ENCODE results near the gene DAD1.

DNA sequence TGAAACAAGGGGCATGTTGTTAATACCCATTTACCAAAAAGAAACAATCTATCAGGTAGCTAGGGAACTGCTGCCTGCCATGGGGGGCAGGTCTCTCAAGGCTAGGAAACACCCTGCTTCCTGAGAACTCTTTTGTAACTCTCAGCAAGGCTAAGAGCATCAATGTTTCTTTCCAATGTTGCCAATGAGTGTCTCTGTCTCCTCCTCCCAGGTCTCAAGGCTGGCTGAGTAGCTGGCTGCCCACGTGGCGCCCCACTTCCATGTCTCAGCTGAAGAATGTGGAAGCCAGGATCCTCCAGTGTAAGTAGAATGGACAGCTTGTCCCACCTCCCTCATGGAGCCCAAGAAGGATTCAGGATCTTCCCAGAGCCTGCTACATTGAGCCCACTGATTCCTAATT, 12.4 kb upstream of the DAD1 start:
- TF ChIP-seq POLR2AphosphoS5 (IDR thresholded peaks at IDR 0.05; ENCODE audit: low read depth, low read length) (no peak), POLR2A (IDR thresholded peaks at IDR 0.05; ENCODE audit: low read depth, low read length) (no peak), SPI1 (IDR thresholded peaks at IDR 0.05; ENCODE audit: low read depth, low read length) (no peak)

Data from GM12891 (cell line).